ENCODE measurements around the gene NPAS3.

Gene NPAS3

GRCh38 chr14:33529787-33530757 is 591.4 kb downstream of the NPAS3 start:
- no peak for DNase-seq

DNA sequence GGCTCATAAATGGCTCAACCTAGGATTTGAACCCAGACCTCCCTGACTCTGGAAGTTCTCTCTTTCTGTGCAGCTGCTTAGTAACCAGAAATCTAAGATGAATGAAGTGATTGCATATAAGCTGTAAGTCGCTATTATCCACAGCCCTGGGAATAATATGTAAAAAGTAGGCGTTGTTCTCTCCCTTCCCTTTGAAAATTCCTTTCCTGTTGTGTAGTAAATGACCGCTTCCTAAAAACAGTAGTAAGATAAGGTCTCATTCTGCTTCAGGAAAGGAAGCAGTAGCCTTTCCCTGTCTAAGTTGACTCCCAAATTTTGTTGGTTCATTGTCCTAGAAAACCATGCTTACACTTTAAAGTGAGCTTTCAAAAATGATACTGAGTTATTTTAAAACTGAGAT is 593.9 kb downstream of the NPAS3 start:
- no peak for DNase-seq

DNA sequence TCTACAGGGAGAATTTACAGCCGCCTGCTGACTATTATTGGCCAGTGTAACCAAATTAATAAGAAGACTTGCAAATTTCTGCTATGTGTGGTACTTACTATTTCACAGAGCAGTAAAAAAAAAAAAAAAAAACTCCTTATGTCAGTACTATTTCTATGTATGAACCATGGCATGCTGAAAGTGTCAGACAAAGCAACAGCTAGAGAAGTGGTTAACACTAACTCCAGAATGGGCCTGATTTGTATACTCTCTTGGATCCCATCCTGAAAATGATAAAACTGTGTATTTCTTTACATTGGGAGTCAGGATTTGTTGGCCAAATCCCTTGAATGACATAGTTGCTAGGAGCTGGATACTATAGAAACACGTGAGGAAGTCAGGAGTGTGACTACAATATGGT is 595.4 kb downstream of the NPAS3 start:
- DNase-seq: no peak

DNA sequence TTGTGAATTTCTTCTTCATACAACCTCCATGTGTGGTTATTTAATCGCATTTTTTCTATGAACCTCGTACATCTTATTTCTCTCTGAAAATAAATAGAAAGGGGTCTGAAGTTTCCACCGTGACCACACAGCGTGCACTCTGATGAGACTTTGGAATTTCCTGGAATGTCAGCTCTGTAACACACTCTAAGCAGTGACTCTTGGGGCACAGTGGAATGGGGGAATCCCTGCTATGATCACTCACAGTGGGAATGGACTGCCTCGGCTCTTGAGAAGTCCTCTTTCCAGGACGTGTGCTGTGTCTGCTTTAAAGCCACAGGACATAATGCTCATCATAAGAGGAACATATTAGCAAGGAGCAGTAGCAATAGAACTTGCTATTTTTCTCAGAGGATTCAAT is 596.0 kb downstream of the NPAS3 start:
- DNase-seq: no peak

- DNase-seq: no peak
Measured at GRCh38 chr14:33539918-33540357, 601.3 kb downstream of the NPAS3 start.

DNA sequence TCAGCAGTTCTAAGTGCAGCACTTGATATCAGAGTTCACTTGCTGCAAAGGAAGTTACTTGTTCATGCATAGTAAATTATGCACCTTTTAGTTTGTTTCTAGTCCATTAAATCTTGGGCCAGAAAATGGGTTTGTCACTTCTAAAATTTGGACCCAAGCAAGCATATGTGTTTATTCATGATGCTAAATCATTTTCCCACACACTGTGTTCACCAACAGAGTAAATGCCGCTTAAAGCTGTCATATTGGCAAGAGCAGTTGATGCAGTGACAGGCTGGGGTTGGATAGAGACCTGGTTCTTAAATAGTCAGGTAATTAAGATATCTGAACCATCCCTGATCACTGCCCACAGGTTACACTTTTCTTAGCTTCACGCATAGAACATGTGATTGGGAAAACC is 602.5 kb downstream of the NPAS3 start:
- DNase-seq: no peak

GRCh38 chr14:33542338-33543287 is 603.9 kb downstream of the NPAS3 start:
- no peak for DNase-seq

DNA sequence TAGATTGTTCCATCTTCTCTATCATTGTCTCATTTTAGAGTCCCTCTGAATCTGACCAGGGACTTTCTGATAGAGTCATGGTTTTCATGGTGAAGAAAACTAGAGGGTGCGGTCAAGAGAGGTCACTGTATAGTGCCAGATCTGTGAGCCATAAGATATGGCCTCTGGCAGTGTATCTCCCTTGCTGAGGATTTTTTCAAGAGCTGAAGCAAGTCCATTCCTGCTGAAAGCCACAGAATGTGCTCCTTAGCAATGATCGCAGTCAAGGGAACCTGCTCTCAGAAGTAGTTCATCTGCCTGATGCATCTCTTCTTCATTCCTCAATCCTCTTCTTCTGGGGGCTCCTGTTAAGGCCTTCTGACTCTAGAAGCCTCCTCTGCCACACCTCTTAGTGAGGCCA is 607.0 kb downstream of the NPAS3 start:
- no peak for DNase-seq

DNA sequence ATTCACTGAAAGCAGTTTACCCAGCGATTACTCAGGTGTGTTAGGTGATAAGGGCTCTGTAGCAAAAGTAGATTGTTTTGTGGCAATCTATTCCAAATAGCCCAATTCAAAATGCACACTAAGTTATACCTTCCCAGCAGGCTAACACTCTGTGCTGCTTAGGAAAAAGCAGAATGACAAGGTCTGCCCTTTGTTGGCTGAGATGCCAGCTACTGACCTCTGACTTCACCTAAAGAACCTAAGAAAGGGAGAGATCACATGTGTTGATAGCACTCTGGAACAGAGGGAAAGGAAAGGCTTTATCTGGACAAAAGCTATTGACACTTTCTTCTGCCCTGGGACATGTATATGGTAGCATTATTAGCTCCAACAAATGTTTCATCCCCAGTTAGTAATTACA is 609.9 kb downstream of the NPAS3 start:
- no peak for DNase-seq

DNA sequence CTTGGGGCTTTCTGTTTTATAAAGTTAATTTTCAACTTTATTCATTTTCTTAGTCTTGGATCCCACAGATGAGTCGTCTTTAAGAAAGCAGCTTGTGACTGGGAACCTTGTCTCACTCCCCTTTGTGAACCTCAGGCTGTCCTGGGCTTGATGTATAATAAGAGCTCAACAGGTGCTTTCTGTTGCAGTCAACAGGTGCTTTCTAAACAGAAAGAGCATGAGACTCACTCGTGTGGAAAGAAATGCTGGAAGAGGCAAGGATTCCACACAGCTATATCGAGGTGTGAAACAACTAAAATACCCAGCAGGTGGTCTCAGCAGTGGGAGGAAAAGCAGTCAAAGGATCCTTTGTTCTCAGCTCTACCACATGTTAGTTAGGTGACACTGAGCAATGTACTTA is 613.3 kb downstream of the NPAS3 start:
- no peak for DNase-seq

GRCh38 chr14:33553706-33554278 is 615.1 kb downstream of the NPAS3 start:
- no peak for DNase-seq

- DNase-seq: no peak
Measured at GRCh38 chr14:33554988-33555387, 616.3 kb downstream of the NPAS3 start.

DNA sequence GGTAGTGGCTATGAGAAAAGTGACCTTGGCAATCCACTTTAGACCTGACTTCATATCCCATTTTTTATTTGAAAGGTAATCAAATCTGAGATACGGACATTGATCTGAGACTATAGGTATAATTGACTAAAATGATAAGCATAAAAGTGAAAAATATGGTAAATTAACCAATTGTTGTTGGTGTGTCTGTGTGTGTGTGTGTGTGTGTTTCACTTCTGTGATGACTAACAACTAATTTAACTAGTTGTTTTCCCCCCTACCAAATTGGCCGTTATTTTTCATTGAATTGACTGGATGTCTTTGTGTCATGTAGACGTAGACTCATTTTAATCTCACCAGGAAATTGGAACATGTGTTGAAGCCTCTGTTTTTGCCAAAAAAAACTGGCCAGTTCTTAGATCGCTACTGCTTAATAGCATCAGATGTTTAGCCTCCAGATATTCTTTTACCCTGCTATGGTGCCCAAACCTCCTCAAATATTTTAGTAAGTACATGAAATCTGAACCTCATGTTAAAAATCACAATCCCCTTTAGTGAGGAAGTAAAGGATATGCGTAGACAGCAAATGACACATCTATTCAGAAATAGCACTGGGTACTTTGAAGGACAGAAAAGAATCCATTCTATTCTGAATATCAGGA is 617.2 kb downstream of the NPAS3 start:
- DNase-seq: no peak

GRCh38 chr14:33556382-33557121 is 617.9 kb downstream of the NPAS3 start:
- DNase-seq: no peak

DNA sequence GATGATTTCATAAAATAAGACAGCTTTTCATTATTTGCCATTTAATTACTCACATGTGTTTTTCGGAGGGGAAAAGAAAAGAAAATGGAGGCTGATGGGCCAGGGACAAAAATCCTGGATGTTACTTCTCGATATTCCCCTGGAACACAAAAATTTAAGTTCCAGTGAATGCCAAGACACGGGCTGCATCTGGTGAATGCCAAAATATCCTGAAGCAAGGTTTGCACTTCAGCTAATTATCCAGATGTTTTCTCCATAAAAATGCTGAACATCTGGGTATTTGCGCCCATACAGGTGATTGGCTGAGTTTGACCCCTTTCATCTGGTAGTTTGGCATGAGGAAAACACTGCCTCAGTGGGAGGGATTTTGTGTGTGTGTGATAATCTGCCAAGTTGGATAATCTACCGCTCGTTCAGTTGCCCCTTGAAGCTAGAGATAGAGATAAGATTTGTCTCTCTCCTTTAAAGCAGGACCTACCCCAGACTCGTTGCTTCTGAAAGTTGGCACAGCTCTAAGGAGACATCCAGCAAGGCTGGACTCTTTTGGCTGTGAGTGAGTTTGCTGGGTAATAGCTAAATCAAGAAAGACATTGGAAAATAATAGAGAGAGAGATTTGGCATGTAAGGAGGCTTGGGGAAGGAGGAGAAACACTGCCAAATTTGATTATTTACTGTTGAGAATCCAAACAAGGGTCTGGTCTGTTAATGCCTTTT is 622.2 kb downstream of the NPAS3 start:
- DNase-seq: peak; percentile 61

- peak; percentile 65 for DNase-seq
Measured at GRCh38 chr14:33561488-33562175, 623.0 kb downstream of the NPAS3 start.

- DNase-seq: no peak
Measured at GRCh38 chr14:33563191-33563900, 624.7 kb downstream of the NPAS3 start.

GRCh38 chr14:33563901-33564197 is 625.2 kb downstream of the NPAS3 start:
- no peak for DNase-seq

DNA sequence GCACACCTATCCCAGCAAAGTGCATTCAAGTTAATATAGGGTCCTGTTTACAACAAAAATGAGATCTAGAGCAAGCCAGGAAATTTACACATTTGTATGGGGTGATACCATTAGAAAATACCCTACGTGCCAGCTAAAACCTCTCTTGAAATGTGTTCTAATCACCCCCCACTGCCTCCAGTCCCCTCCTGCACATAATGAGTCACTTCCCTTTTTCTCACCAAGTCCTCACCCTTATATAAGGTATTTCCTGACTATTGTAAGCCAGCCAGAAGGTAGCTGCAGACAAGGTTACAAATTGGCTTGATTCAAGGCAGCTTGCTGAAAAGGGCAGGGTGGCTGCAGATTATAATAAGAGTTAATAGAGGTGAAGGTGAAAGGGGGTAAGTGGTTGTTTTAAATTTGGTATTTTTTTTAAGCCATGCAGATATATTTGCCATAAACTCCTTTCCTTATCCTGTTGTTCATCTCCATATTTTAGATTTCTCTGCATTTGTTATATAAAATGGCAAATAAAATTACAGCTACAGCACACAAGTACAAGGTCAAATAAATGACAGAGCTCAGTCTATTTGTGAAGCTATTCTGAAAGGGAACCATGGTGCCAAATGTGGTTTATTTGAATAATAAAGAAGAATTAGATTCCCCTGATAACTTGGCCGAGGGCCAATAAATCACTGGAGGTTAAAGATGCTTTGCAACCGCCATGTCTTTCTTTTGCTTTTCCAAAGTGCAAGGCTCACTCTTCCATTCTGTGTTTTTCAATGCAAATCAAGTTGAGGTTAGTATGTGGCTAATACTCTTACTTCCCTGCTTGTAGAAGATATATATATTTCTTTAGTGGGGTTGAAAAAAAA is 626.3 kb downstream of the NPAS3 start:
- no peak for DNase-seq
